ENCODE results near the gene CA10. TPM values are rescaled to one million over a fixed set of nuclear protein-coding genes. Genes with fewer than 3 reads are reported as not detected.

CA10 gene
- total and polyA plus RNA-seq, 11 donors = not detected

DNA sequence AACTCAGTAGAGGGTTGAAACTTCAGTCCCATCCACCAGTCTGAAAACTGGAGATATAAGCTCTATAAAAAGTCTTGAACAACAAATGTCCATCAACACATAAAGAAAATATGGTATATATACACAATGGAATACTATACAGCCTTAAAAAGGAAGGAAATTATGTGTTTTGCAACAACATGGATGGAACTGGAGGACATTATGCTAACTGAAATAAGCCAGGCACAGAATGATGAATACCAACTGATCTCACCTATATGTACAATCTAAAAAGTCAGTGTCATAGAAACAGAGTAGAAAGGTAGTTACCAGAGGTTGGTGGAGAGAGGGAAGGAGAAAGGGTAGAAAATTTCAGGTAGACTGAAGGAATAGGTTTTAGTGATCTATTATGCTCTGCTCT is 438.1 kb downstream of the CA10 start:
- Histone ChIP-seq H3K4me1 (no peaks in the 10 kb centered on the region), H3K27me3 (no peaks in the 10 kb centered on the region), H3K9me3 (peaks cover 0 to 5% (median 0%) of the 10 kb centered on the region in 12 donors), H3K36me3 (no peaks in the 10 kb centered on the region), H3K27ac (no peak overlapping the region), H3K4me3 (no peak overlapping the region)
- TF ChIP-seq, protein P1, sequence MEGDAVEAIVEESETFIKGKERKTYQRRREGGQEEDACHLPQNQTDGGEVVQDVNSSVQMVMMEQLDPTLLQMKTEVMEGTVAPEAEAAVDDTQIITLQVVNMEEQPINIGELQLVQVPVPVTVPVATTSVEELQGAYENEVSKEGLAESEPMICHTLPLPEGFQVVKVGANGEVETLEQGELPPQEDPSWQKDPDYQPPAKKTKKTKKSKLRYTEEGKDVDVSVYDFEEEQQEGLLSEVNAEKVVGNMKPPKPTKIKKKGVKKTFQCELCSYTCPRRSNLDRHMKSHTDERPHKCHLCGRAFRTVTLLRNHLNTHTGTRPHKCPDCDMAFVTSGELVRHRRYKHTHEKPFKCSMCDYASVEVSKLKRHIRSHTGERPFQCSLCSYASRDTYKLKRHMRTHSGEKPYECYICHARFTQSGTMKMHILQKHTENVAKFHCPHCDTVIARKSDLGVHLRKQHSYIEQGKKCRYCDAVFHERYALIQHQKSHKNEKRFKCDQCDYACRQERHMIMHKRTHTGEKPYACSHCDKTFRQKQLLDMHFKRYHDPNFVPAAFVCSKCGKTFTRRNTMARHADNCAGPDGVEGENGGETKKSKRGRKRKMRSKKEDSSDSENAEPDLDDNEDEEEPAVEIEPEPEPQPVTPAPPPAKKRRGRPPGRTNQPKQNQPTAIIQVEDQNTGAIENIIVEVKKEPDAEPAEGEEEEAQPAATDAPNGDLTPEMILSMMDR (IDR thresholded peaks at IDR 0.05) = no peak
- intact Hi-C loops (cut with DNase I) = no loop called here
- no peak for ATAC-seq
- DNase-seq = no peak

DNA sequence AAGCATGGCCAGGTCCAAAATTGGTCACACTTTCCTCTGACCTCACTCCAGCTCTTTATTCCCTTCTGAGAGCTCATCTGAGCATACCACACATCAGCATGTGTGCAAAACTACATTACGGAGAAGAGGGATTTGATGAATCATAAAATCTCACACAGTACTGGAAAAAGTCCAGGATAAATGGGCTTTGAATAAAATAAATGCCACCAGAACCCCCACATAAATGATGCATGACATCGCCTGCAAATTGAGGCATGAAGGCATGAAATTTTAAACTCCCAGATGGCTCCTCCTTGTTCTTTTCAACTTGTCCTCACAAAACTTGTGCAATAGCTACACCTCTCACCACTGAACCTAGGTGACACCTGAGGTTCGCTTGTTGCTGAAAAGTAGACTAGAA is 439.5 kb downstream of the CA10 start:
- DNase-seq (no peak), ATAC-seq (no peak)
- Histone ChIP-seq H3K27ac (no peak overlapping the region), H3K36me3 (no peaks in the 10 kb centered on the region), H3K9me3 (peaks cover 0 to 5% (median 0%) of the 10 kb centered on the region in 12 donors), H3K4me3 (no peak overlapping the region), H3K4me1 (no peaks in the 10 kb centered on the region), H3K27me3 (no peaks in the 10 kb centered on the region)
- TF ChIP-seq POLR2A (IDR thresholded peaks at IDR 0.05) = no peak
- TF ChIP-seq, protein P1 (IDR thresholded peaks at IDR 0.05) = no peak
- intact Hi-C loops (cut with DNase I) = no loop called here
- 68 to 76% (median 73%) methylated on average over 3 of the region's 3 CpGs for WGBS, 4 donors

DNA sequence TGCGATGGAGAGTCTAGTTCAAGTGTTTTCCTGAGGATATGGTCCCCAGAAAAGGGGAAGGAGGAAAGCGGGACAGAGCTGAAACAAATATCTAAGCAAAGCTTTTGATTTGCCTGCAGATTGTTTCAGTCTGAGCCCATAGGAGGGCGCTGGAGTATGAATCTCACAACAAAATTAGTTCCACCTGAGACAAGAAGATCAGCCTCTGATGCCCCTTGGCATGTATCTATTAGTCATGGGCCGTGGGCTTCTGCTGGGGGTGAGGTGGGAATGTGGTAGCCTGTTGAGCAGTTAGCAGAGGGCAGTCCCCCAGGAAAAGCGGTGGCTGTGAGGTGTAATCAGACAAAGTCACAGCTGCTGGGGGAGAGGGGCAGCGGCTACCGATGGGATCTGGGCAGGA is 446.9 kb downstream of the CA10 start:
- peaks cover 0 to 7% (median 0%) of the 10 kb centered on the region in 12 donors for H3K4me1 ChIP-seq
- no peak for DNase-seq
- H3K36me3 ChIP-seq = no peaks in the 10 kb centered on the region
- intact Hi-C loops (cut with DNase I) = no loop called here
- H3K27me3 ChIP-seq = no peaks in the 10 kb centered on the region
- 67 to 77% (median 75%) methylated on average over 7 of the region's 7 CpGs for WGBS, 4 donors
- ATAC-seq = no peak
- no peak overlapping the region for H3K4me3 ChIP-seq
- H3K9me3 ChIP-seq = no peaks in the 10 kb centered on the region
- TF ChIP-seq, protein P1 (IDR thresholded peaks at IDR 0.05) = peak in 1 of 12 donors; percentile 4
- TF ChIP-seq POLR2A (IDR thresholded peaks at IDR 0.05) = no peak
- no peak overlapping the region for H3K27ac ChIP-seq

DNA sequence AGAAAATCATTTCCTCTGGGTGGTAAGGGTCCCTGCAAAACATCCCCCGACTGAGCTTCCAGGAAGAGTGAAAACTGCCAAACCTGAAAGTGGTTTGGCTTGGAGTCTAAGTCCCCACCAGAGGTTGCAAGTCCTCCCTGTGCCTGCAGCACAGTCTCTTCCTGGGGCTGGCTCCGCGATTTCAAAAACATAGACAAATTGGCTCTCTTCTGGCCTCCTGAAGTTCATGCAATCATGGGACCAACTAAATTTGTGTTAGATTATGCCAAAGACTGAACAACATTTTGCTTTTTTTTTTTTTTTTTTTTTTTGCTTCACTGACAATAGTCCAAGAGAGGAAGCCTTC is 447.9 kb downstream of the CA10 start:
- intact Hi-C loops (cut with DNase I) = no loop called here
- WGBS, 4 donors = 39 to 53% (median 40%) methylated on average over 3 of the region's 3 CpGs
- no peak for TF ChIP-seq POLR2A (IDR thresholded peaks at IDR 0.05)
- TF ChIP-seq, protein P1 (IDR thresholded peaks at IDR 0.05) = no peak

More for the DNA sequence above, 447.9 kb downstream of the CA10 start:
- Histone ChIP-seq H3K27me3 (no peaks in the 10 kb centered on the region), H3K9me3 (no peaks in the 10 kb centered on the region), H3K4me1 (peaks cover 0 to 7% (median 0%) of the 10 kb centered on the region in 12 donors), H3K27ac (no peak overlapping the region), H3K4me3 (no peak overlapping the region), H3K36me3 (no peaks in the 10 kb centered on the region)
- ATAC-seq = no peak
- no peak for DNase-seq

Measured in heart left ventricle (tissue), 16 donors.